Suprapubic skin (tissue), 4 donors: Measurements from ENCODE around the gene PRKACA. TPM values are rescaled to one million over a fixed set of nuclear protein-coding genes. Genes with fewer than 3 reads are reported as not detected.

Experiments
- DNase-seq, 2 donors: peaks; one replicate each; pipeline ENCODE4 v3.0.0-alpha.2; 2019; ENCODE audit warnings: low spot score in 2 of 2
- H3K27ac ChIP-seq: fragments of 200-600 bp; sonication (generic); one replicate; pipeline ENCODE4 v1.5.1; 2019
- H3K27me3 ChIP-seq: fragments of 200-600 bp; sonication (generic); one replicate; pipeline ENCODE4 v1.5.1; 2019
- H3K36me3 ChIP-seq: fragments of 200-600 bp; sonication (generic); one replicate; pipeline ENCODE4 v1.5.1; 2019
- H3K4me1 ChIP-seq: fragments of 200-600 bp; sonication (generic); one replicate; pipeline ENCODE4 v1.5.1; 2019
- H3K4me3 ChIP-seq: fragments of 200-600 bp; sonication (generic); one replicate; pipeline ENCODE4 v1.5.1; 2019; ENCODE audit warnings: mild to moderate bottlenecking
- H3K9me3 ChIP-seq: fragments of 200-600 bp; sonication (generic); one replicate; pipeline ENCODE4 v1.5.1; 2019
- CTCF ChIP-seq, 2 donors: fragments of 200-600 bp in 1 of 2; fragments of 450-650 bp in 1 of 2; sonication (generic) in 1 of 2; IDR thresholded peaks; one replicate each; pipeline ENCODE4 v1.5.1; 2016 to 2019; ENCODE audit warnings: antibody characterized with exemption in 2 of 2, mild to moderate bottlenecking in 1 of 2, moderate library complexity in 1 of 2
- EP300 ChIP-seq: sonication (generic); formaldehyde crosslinking; IDR thresholded peaks from one replicate; pipeline ENCODE4 v1.6.1; 2017; ENCODE audit warnings: antibody characterized with exemption
- POLR2A ChIP-seq, 2 donors: fragments of 450-650 bp; IDR thresholded peaks; one replicate each; pipeline ENCODE4 v1.6.1; 2017; ENCODE audit warnings: antibody characterized with exemption in 2 of 2, mild to moderate bottlenecking in 2 of 2, moderate library complexity in 2 of 2
- POLR2AphosphoS5 ChIP-seq, 3 donors: sonication (generic); formaldehyde crosslinking; IDR thresholded peaks; one replicate each; pipeline ENCODE4 v1.6.1; 2017; ENCODE audit warnings: antibody characterized with exemption in 3 of 3
- WGBS: methylation state at CpG from one replicate; pipeline ENCODE4 v1.1.5; 2018; 5-methylcytosine and 5-hydroxymethylcytosine counted together
- total RNA-seq, 4 donors: library from RNA; depleted of rRNA; stranded (reverse); fragments of >200 nt; gene quantifications; one replicate each; pipeline ENCODE4 v1.1.0, GENCODE V29; 2016

The PRKACA gene
- total RNA-seq, 4 donors from 2014 or later = 22.1 to 42.6 (median 31.2) TPM

DNA sequence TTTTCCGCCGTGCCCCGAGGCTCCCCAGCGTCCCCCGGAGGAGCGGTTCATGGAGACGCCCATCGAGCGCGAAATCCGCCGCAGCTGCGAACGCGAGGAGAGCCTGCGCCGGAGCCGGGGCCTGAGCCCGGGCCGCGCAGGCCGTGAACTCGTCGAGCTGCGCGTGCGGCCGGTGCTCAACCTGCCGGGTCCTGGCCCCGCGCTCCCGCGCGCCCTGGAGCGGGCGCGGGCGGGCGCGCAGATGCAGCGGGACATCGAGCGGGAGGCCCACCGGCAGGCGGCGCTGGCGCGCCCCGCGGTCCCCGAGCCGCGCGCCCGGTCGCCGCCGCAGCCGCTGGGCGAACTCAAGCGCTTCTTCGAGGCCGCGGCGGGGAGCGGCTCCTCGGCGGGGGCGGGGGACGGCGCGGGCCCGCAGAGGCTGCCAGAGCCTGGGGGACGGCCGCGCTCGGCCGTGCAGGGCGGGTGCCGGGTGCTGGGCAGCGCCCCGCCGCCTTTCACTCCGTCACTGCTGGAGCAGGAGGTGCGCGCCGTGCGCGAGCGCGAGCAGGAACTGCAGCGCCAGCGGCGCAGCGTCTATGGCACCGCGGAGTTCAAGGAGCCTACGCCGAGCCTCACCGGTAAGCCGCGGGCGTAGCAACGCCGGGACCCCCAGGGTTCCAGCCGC, 44.2 kb downstream of the PRKACA start:
- Histone ChIP-seq H3K36me3 (no peaks in the 10 kb centered on the region), H3K4me1 (peaks cover 41% of the 10 kb centered on the region), H3K9me3 (no peaks in the 10 kb centered on the region), H3K4me3 (peak overlapping the region; percentile 86), H3K27me3 (no peaks in the 10 kb centered on the region), H3K27ac (peak overlapping the region; percentile 92)
- TF ChIP-seq POLR2AphosphoS5 (IDR thresholded peaks at IDR 0.05) = no peak
- no peak for TF ChIP-seq EP300
- peak; percentile 47 to 80 for TF ChIP-seq CTCF (IDR thresholded peaks at IDR 0.05)
- peak in 1 of 2 donors; percentile 31 for TF ChIP-seq POLR2A (IDR thresholded peaks at IDR 0.05)
- 0% methylated on average over 35 of the region's 106 CpGs for WGBS
- no peak for DNase-seq

GRCh38 chr19:14072535-14073260, 44.9 kb downstream of the PRKACA start, which contains the start of gene MISP3:
Gene MISP3, plus strand, starts transcription at chr19:14072786. Its CDS starts 524 bp downstream, at chr19:14073310.
- no peaks in the 10 kb centered on the region for H3K9me3 ChIP-seq
- peak within 1 kb of the TSS; percentile 86 for H3K4me3 ChIP-seq
- H3K36me3 ChIP-seq = no peaks in the 10 kb centered on the region
- WGBS = 0% methylated on average over 1 of the region's 51 CpGs
- no peaks in the 10 kb centered on the region for H3K27me3 ChIP-seq
- peaks cover 41% of the 10 kb centered on the region for H3K4me1 ChIP-seq
- no peak for DNase-seq
- TF ChIP-seq EP300 = no peak
- TF ChIP-seq POLR2A (IDR thresholded peaks at IDR 0.05) = no peak
- no peak for TF ChIP-seq POLR2AphosphoS5 (IDR thresholded peaks at IDR 0.05)
- no peak for TF ChIP-seq CTCF (IDR thresholded peaks at IDR 0.05)
- peak within 1 kb of the TSS; percentile 92 for H3K27ac ChIP-seq

GRCh38 chr19:14070268-14071050, 47.1 kb downstream of the PRKACA start:
- 84% methylated on average over 39 of the region's 43 CpGs for WGBS
- no peak for TF ChIP-seq EP300
- no peak for TF ChIP-seq POLR2A (IDR thresholded peaks at IDR 0.05)
- no peak for TF ChIP-seq CTCF (IDR thresholded peaks at IDR 0.05)
- TF ChIP-seq POLR2AphosphoS5 (IDR thresholded peaks at IDR 0.05) = no peak
- peak overlapping the region; percentile 72 for H3K27ac ChIP-seq

DNA sequence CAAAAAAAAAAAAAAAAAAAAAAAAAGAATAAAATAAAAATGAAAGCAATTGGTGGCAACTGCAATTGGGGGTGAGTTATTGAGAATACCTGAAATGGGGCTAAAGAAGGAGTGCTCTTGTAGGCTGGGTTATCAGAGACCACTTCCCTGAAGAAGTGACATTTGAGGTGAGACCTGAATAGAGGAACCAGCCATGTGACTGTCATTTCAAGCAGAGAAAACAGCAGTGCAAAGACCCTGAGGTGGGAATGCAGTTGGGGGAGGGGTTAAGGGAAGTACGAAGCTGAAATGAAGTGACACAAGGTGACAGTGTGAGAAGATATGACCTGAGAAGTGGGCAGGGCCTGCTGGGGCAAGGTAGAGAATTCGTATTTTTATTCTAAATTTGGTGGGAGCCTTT, 51.4 kb downstream of the PRKACA start:
- Histone ChIP-seq H3K27me3 (peaks cover 11% of the 10 kb centered on the region), H3K4me3 (no peak overlapping the region), H3K9me3 (no peaks in the 10 kb centered on the region), H3K36me3 (no peaks in the 10 kb centered on the region), H3K27ac (no peak overlapping the region), H3K4me1 (no peaks in the 10 kb centered on the region)
- no peak for DNase-seq
- TF ChIP-seq EP300 (no peak), POLR2AphosphoS5 (IDR thresholded peaks at IDR 0.05) (no peak), POLR2A (IDR thresholded peaks at IDR 0.05) (no peak), CTCF (IDR thresholded peaks at IDR 0.05) (no peak)
- 67% methylated on average over 2 of the region's 2 CpGs for WGBS

More at GRCh38 chr19:14070268-14071050, 47.1 kb downstream of the PRKACA start:
- no peak overlapping the region for H3K4me3 ChIP-seq
- H3K36me3 ChIP-seq = no peaks in the 10 kb centered on the region
- H3K9me3 ChIP-seq = no peaks in the 10 kb centered on the region
- no peaks in the 10 kb centered on the region for H3K27me3 ChIP-seq
- H3K4me1 ChIP-seq = peaks cover 38% of the 10 kb centered on the region
- no peak for DNase-seq
